T1000 (cell line): ENCODE results near the gene COX7A2L.

ENCODE experiments used
- DNase-seq: peaks from one replicate; lab custom pipeline; 2025; ENCODE audit warnings: mixed read lengths; lab: John Stamatoyannopoulos, UW

The COX7A2L gene

DNA sequence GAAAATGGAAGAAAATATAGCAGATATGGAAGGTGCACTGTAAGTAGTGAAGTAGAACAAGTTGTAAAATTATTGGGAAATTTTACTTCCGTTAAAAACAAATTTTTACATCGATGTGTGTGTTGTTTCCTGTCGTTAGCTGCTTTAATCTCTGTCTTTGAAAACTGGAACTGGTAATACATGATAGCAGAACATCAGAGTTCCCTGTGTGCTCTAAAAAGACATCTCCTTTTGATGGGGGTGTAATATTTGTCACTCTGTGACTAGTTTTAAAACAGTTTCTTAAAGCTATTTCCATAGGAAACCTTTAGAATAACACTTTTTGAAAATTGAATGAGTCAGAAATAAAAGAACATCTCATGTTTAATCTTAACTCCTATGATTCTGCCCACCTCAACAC, 43.5 kb downstream of the COX7A2L start:
- no peak for DNase-seq

DNA sequence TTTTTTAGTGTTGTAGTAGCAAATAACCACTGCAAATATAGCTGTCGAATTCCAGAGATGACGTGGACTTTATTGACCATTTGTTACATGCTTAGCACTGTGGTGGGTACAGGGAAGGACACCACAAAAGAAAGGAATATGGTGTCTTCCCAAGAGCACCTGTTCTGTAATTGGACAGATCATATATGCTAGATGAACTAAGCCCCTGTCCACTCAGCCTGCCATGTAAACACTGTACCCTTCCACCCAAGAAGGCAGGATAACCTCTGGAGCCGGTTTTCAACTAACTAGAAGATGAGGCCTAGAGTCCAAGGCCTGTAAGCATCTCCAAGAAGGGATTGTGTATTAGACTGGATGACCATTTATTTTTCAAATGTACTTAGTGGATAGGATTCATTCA, 44.1 kb downstream of the COX7A2L start:
- no peak for DNase-seq

DNA sequence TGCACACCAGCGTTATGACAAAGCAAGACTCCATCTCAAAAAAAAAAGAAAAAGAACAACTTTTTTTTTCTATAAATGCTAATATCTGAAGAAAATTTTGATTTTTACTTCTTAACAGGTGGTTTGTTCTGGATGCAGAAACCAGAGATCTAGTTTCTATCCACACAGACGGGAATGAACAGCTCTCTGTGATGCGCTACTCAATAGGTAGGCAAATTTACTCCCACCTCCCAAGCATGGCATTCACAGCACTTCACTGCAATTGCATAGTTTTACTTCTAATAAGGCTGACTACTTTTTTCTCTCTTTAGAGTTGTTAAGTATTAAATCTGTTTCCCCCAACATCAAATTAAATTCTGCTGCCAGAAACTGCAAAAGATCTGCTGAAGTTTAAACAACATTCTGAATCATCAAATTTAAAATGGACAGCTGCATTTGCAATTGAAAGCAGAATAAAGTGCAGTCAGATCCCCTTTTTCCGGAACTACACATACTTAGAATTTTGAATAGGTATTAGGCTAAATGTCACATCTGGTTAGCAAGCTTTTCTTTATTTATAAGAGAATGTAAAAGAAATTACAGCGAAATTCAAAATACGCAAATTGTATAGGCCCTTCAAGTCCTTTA, 45.1 kb downstream of the COX7A2L start:
- no peak for DNase-seq

DNA sequence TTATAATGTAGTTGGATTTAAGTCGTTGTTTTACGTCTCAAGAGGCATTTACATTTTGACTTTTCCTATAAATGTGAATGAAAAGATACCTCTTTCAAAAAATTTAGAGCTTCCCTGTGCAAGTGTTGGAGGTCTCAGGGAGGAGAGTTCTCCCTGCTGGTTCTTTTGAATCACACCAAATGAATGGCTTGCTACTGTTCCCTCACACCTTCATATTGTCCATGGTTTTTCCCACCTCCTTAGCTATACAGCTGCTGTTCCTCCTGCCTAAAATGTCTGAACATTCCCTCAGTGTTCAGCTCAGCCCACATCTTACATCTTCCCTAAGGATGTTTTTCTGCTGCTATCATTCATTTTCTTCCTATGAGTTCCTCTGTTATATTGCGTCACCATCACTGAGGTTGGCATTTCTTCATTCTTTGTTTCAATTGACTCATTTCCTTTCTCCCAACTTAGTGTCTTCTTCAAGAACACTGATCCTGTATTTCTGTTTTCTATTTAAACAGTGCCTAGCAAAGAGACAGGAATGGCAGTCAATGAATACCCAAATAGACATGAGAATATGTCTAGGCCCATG, 46.0 kb downstream of the COX7A2L start:
- no peak for DNase-seq

DNA sequence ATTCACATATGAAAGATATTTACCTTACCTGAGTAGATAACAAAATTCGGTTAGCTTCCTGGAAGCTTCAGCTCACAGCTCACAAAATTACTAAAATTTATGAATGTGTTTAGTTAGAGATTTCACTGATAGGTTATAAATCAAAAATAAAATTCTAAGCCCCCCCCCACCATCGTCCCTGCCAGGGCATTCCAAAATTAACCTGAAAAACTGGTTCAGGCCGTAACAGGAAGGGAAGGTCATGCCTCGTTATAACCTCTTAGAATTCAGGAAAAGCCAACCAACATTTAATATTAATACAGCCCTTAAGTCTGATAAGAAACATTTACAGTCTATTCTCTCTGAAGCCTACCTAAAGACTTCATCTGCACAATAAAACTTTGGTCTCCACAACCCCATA, 48.9 kb downstream of the COX7A2L start:
- DNase-seq: no peak

DNA sequence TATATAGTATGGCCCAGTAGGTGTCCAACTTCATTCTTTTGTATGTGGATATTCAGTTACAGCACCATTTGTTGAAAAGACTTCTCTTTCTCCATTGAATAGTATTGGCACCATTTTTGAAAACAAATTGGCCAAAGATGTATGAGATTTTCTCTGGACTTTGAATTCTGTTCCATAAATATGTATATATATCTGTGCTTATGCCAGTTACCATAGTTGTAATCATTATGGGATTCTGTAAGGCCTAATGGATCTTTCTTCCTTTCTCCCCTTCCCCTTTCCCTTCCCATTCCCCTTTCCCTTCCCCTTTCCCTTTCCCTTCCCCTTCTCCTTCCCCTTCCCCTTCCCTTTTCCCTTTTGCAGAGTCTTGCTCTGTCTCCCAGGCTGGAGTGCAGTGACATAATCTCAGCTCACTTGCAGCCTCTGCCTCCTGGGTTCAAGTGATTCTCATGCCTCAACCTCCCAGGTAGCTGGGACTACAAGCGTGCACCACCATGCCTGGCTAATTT, 51.0 kb downstream of the COX7A2L start:
- DNase-seq: no peak

DNA sequence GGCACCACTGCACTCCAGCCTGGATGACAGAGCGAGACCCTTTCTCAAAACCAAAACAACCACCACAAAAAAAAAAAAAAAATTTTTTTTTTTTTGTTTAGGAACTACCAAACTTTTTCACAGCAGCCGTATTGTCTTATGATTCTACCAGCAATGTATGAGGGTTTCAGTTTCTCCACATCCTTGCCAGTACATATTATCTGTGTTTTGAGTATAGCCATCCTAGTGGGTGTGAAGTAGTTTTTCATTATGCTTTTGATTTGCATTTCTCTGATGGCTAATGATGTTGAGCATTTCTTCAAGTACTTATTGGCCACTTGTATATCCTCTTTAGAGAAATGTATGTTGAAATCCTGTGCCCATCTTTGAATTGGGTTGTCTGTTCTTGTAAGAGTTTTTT, 51.7 kb downstream of the COX7A2L start:
- no peak for DNase-seq

DNA sequence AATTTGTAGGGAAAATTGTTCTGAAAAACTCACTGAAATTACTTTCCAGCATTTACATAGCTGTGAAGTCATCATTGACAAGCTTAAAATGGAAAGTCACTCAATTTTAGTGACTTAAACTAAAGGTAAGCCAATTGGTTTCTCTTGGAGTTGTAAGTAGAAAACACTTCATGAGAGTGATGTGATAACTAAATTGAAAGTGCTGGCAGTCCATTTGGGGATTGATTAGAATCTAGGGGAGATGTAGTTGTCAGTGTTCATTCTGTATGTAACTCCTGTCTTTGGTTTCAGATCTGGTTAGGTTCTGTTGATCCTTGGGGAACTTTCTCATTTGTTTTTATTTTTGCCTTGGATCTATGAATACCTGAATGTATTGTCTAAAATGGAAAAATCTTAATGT, 53.8 kb downstream of the COX7A2L start:
- DNase-seq: no peak

DNA sequence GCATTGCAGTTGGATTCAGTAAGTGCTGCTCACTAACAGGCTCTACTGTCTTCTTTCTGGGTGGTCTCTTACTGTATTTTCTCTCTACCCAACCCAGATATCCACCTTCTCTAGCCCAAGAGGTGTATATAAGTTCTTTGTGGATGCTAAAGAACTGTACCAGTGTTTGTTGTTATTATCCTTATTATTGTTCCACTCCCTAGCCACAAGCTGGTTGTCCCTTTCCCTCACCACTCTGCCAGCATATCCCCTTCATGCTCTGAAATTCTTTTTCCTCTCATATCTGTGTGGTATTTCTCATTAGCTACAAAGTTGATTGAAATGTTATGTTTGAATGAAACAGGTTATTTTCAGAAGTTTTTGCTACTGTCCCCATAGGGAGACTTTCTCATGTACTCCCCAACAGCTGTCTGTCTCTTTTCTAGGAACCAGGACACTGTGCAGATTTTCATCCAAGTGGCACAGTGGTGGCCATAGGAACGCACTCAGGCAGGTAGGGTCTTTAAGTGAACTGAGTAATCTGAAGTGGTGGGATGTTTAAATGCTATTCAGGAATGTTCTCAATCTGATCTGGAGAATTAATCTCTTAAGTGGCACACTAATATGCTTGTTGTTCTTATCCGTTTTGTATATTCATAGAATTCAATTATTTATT, 56.8 kb downstream of the COX7A2L start:
- no peak for DNase-seq

DNA sequence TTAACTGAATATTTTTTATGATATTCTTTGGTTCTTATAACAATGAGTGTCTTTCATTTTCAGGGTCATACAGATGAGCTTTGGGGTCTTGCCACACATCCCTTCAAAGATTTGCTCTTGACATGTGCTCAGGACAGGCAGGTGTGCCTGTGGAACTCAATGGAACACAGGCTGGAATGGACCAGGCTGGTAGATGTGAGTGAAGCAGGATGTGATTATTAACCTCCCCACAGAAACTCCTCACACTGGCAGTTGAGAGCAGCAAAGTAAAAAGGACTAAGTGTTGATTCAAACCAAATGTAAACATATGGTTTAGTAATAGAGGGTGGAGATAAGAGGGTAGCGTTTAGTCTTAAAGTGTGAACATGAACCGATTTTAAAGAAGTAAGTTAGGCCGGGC, 57.8 kb downstream of the COX7A2L start:
- DNase-seq: no peak

DNA sequence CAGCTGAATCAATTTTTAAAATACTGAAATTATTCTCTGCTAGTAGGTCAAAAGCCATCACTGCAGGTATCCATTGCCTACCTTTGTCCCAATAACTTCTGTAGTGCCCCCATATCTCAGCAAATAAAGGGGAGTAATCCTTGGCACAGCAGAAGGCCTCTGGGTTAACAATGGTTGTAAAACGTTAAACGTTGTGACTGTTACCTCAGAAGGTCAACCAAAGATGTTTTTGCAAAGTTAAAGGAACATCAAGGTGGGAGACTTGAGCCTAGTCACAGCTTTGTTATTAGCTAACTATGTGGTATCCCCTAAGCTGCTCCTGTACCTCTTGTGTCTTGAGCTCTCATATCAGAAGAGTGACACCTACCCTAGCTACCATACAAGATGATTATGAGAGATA, 60.5 kb downstream of the COX7A2L start:
- DNase-seq: no peak
